Rectal smooth muscle tissue (tissue), 1 donor: Measurements from ENCODE around the gene C1orf116.

ENCODE experiments used
- H3K27ac ChIP-seq: one replicate; pipeline ENCODE4 v1.7.0; 2013; ENCODE audit warnings: low read depth, low read length, inconsistent platforms
- H3K27me3 ChIP-seq: one replicate; pipeline ENCODE4 v1.7.0; 2013; ENCODE audit warnings: low read length; ENCODE audit not compliant: control insufficient read depth, insufficient read depth
- H3K36me3 ChIP-seq: one replicate; pipeline ENCODE4 v1.7.0; 2013; ENCODE audit warnings: low read length; ENCODE audit not compliant: control insufficient read depth, insufficient read depth
- H3K4me1 ChIP-seq: one replicate; pipeline ENCODE4 v1.7.0; 2013; ENCODE audit warnings: low read length; ENCODE audit not compliant: control insufficient read depth, insufficient read depth
- H3K4me3 ChIP-seq: one replicate; pipeline ENCODE4 v1.7.0; 2013; ENCODE audit warnings: low read length
- H3K9ac ChIP-seq: one replicate; pipeline ENCODE4 v1.7.0; 2013; ENCODE audit warnings: low read length

Gene C1orf116

GRCh38 chr1:207007352-207008033 is 25.1 kb downstream of the C1orf116 start:
- Histone ChIP-seq H3K36me3 (no peaks in the 10 kb centered on the region), H3K27me3 (no peaks in the 10 kb centered on the region), H3K4me1 (no peaks in the 10 kb centered on the region), H3K4me3 (no peak overlapping the region), H3K9ac (no peak overlapping the region), H3K27ac (no peak overlapping the region)

DNA sequence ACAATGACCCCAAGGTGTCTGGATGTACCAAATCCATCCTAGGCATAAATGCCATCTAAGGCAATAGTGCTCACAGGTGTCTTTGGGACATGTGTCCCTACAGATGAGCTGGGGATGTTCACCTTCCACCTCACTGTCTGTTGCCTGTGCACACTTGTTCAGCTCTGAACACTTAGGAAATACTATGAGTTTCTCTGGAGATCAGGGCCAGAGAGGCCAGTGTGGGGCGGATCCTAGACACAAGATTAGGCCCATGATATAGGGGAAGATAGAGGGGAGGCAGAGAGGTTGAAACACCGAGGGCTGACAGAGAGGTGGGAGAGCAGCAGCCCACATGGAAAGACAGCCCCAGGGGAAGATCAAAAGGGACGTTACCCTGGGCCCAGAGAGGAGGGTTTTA is 25.6 kb downstream of the C1orf116 start:
- Histone ChIP-seq H3K4me1 (no peaks in the 10 kb centered on the region), H3K4me3 (no peak overlapping the region), H3K27me3 (no peaks in the 10 kb centered on the region), H3K27ac (no peak overlapping the region), H3K9ac (no peak overlapping the region), H3K36me3 (no peaks in the 10 kb centered on the region)

- no peaks in the 10 kb centered on the region for H3K36me3 ChIP-seq
- H3K27me3 ChIP-seq, result no peaks in the 10 kb centered on the region
- no peak overlapping the region for H3K4me3 ChIP-seq
- no peak overlapping the region for H3K27ac ChIP-seq
- H3K9ac ChIP-seq, result no peak overlapping the region
- H3K4me1 ChIP-seq, result no peaks in the 10 kb centered on the region
Measured at GRCh38 chr1:207006083-207006482, 26.5 kb downstream of the C1orf116 start.

GRCh38 chr1:207004931-207005830 is 27.4 kb downstream of the C1orf116 start:
- H3K4me1 ChIP-seq, result no peaks in the 10 kb centered on the region
- no peaks in the 10 kb centered on the region for H3K36me3 ChIP-seq
- no peak overlapping the region for H3K9ac ChIP-seq
- H3K27ac ChIP-seq, result no peak overlapping the region
- no peaks in the 10 kb centered on the region for H3K27me3 ChIP-seq
- no peak overlapping the region for H3K4me3 ChIP-seq

DNA sequence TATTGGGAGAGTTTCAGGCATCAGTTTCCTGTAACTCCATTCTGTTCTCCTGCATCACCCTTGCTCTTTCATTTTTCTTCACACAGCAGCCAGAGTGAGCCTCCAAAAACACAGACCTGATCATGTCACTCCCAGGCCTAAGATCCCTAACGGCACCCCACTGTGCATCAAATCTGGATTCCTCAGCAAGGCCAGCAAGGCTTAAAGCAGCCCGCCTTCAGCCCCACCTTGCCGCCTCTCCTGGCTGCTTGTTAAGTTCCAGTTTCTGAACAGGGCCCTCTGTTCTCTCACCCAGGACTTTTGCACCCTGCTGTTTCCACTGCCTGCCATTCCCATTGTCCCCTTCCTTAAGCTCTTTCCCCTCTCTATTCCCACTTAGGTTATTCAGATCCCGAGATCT is 29.3 kb downstream of the C1orf116 start:
- no peak overlapping the region for H3K9ac ChIP-seq
- no peaks in the 10 kb centered on the region for H3K36me3 ChIP-seq
- no peaks in the 10 kb centered on the region for H3K4me1 ChIP-seq
- H3K27ac ChIP-seq, result no peak overlapping the region
- no peak overlapping the region for H3K4me3 ChIP-seq
- H3K27me3 ChIP-seq, result no peaks in the 10 kb centered on the region

- no peaks in the 10 kb centered on the region for H3K36me3 ChIP-seq
- no peak overlapping the region for H3K9ac ChIP-seq
- H3K4me3 ChIP-seq, result no peak overlapping the region
- H3K4me1 ChIP-seq, result no peaks in the 10 kb centered on the region
- no peak overlapping the region for H3K27ac ChIP-seq
- no peaks in the 10 kb centered on the region for H3K27me3 ChIP-seq
Measured at GRCh38 chr1:207002724-207003146, 29.8 kb downstream of the C1orf116 start.

DNA sequence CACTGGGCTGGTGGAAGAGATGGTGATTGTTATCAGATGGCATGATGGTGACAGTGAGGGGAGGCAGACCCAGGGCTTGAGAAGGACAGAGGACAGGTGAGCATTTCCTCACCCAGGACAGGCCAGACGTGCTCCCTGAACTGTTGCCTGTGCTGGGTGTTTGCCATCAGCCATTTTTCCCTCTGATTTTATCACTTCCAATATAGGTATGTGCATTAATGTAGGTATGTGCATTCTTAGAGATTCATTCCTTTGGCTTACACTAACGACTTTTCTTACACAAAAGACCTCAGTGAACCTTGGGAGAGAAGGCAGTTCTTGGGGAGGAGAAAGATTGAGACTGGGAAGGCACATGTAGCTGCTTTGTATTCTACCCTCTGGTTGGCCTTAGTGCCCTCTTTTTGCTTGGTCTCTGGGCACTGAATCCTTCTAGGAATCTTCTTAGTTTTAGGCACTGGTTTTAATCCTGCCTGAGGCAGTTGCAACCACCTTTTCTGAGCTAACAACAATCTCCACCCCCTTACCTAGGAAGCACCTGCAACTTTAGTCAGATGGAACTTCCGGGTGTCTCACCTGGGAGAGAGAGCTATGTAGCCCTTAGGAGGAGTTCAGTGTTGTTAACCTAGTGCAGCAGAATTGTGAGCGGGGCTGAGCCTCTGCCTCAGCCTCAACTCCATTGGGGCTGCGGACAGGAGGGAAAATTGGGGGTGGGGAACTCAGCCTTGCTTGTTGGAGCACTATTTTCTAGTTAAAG is 30.9 kb downstream of the C1orf116 start:
- H3K36me3 ChIP-seq, result no peaks in the 10 kb centered on the region
- H3K27me3 ChIP-seq, result no peaks in the 10 kb centered on the region
- H3K27ac ChIP-seq, result no peak overlapping the region
- H3K4me3 ChIP-seq, result no peak overlapping the region
- no peaks in the 10 kb centered on the region for H3K4me1 ChIP-seq
- no peak overlapping the region for H3K9ac ChIP-seq

GRCh38 chr1:207000651-207001291 is 31.8 kb downstream of the C1orf116 start:
- Histone ChIP-seq H3K36me3 (no peaks in the 10 kb centered on the region), H3K4me1 (no peaks in the 10 kb centered on the region), H3K27me3 (no peaks in the 10 kb centered on the region), H3K9ac (no peak overlapping the region), H3K27ac (no peak overlapping the region), H3K4me3 (no peak overlapping the region)

DNA sequence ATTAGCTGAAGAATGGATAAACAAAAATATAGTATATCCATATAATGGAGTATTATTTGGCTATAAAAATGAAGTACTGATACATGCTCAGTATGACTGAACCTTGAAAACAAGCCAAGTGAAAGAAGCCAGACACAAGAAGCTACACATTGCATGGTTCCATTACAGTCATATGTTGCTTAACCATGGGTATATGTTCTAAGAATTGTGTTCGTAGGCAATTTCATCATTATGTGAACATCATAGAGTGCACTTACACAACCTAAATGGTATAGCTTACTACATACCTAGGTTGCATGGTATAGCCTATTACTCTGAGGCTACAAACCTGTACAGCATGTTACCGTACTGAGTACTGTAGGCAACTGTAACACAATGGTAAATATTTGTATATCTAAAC is 33.7 kb downstream of the C1orf116 start:
- no peak overlapping the region for H3K27ac ChIP-seq

DNA sequence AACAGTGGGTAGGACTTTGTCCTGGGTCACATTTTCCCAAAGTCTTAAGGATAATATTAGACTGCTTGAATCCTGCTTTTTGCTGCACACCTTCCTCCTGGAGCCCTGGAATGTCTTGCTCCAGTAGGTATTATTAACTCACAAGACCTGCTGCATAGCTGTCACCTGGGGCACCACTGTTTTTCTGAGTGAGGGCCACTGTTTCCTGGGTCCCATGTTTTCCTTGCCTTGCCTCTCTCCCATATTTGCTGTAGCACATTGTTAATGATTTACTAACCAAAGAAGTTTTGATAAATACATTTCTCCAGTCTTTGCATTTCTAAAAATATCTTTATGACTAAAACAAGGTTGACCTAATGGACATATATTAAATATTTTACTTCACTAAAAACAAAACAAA is 39.8 kb downstream of the C1orf116 start:
- H3K36me3 ChIP-seq, result no peaks in the 10 kb centered on the region
- no peak overlapping the region for H3K4me3 ChIP-seq
- no peak overlapping the region for H3K27ac ChIP-seq
- no peaks in the 10 kb centered on the region for H3K4me1 ChIP-seq
- no peak overlapping the region for H3K9ac ChIP-seq
- no peaks in the 10 kb centered on the region for H3K27me3 ChIP-seq

More for the DNA sequence above, 33.7 kb downstream of the C1orf116 start:
- Histone ChIP-seq H3K27me3 (no peaks in the 10 kb centered on the region), H3K4me3 (no peak overlapping the region), H3K4me1 (no peaks in the 10 kb centered on the region), H3K9ac (no peak overlapping the region), H3K36me3 (no peaks in the 10 kb centered on the region)

- H3K4me1 ChIP-seq, result no peaks in the 10 kb centered on the region
- H3K4me3 ChIP-seq, result no peak overlapping the region
- H3K27ac ChIP-seq, result no peak overlapping the region
- H3K9ac ChIP-seq, result no peak overlapping the region
- no peaks in the 10 kb centered on the region for H3K36me3 ChIP-seq
- H3K27me3 ChIP-seq, result no peaks in the 10 kb centered on the region
Measured at GRCh38 chr1:206987873-206988272, 44.7 kb downstream of the C1orf116 start.

DNA sequence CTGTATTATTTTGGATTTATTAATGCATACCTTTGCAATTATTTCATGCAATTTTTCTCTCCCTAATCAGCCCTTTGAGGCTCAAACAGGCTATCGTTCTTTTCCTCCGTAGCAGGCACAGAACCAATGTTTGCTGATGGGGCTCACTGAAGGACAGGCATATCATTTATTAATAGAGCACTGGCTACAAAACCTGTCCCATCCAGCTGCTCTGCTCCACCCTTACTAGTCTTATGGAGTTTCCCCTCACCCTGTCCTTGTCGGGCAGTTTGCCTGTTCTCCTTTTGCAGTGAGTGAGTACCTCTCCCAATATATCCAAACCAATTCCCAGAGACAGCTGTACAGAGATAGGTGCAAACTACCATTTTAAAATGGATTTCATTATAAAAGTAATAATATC is 45.7 kb downstream of the C1orf116 start:
- no peaks in the 10 kb centered on the region for H3K27me3 ChIP-seq
- H3K4me3 ChIP-seq, result no peak overlapping the region
- H3K36me3 ChIP-seq, result no peaks in the 10 kb centered on the region
- H3K4me1 ChIP-seq, result no peaks in the 10 kb centered on the region
- H3K27ac ChIP-seq, result no peak overlapping the region
- H3K9ac ChIP-seq, result no peak overlapping the region
